KOPT-K1 (cell line): ENCODE results near the gene CEP95.
"Not testable (repeated sequence)": the region's sequence is repeated elsewhere in the genome, so short reads cannot be mapped to it uniquely, and the experiment has no call there.

ENCODE experiments used
- H3K27ac ChIP-seq: fragments of 200-600 bp; sonication (generic); 2 replicates; pipeline ENCODE4 v1.5.1; 2016; ENCODE audit warnings: antibody characterized with exemption, mild to moderate bottlenecking, low read depth, low read length; ENCODE audit not compliant: poor library complexity, severe bottlenecking
- H3K36me3 ChIP-seq: fragments of 200-600 bp; sonication (generic); 2 replicates; pipeline ENCODE4 v1.5.1; 2017; ENCODE audit warnings: antibody characterized with exemption, mild to moderate bottlenecking, low read length, moderate library complexity; ENCODE audit not compliant: insufficient read depth
- H3K9me3 ChIP-seq: fragments of 200-600 bp; sonication (generic); 2 replicates; pipeline ENCODE4 v1.5.1; 2017; ENCODE audit warnings: antibody characterized with exemption, low read length, mild to moderate bottlenecking; ENCODE audit not compliant: insufficient read depth, poor library complexity, severe bottlenecking

Gene CEP95, protein sequence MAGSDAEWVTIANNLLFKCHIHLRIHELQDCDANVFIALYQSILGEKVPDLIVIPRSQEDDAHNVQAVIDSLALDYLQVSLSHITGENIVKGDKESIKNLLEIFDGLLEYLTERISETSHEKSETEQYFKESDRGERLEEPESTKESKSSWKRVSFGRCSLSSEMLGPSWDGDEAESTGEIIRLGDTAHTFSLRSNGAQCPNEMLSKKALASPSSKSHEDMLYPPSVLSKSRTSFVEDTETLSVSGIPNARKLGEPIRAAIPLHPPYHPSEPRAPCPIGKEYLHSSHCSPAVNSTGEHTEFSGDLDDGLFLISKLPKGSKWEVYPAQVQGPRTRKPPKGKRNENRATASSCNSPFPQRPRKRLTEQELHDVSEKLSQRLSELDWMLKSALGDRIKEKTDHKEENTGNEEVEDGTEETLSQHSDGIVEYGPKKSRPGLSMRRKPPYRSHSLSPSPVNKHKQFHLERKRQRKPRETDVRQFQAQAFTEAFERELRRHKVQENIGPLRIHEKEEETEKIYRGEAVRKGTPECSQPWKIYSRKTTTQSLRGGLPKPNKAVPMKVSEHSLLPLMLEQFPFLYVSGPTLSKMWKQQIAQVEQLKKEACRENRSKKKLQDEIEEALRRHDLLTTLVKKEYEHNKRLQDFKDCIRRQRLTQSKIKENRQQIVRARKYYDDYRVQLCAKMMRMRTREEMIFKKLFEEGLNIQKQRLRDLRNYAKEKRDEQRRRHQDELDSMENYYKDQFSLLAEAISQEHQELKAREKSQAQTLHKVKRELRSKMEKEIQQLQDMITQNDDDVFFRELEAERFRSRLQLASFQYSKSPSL

GRCh38 chr17:64506576-64507412 is at the start of gene CEP95:
Gene CEP95 (plus strand): TSS chr17:64506977. CDS start chr17:64507098, 121 bp downstream.
- Histone ChIP-seq H3K9me3 (no peaks in the 10 kb centered on the region), H3K27ac (peak within 1 kb of the TSS; percentile 100), H3K36me3 (peaks cover 73% of the 10 kb centered on the region)

- H3K36me3 ChIP-seq: no peaks in the 10 kb centered on the region
- no peak overlapping the region for H3K27ac ChIP-seq
- no peaks in the 10 kb centered on the region for H3K9me3 ChIP-seq
Observed at GRCh38 chr17:64457156-64457555, 49.6 kb upstream of the CEP95 start.

GRCh38 chr17:64458756-64459155 is 48.0 kb upstream of the CEP95 start:
- H3K9me3 ChIP-seq: no peaks in the 10 kb centered on the region
- no peaks in the 10 kb centered on the region for H3K36me3 ChIP-seq
- no peak overlapping the region for H3K27ac ChIP-seq

DNA sequence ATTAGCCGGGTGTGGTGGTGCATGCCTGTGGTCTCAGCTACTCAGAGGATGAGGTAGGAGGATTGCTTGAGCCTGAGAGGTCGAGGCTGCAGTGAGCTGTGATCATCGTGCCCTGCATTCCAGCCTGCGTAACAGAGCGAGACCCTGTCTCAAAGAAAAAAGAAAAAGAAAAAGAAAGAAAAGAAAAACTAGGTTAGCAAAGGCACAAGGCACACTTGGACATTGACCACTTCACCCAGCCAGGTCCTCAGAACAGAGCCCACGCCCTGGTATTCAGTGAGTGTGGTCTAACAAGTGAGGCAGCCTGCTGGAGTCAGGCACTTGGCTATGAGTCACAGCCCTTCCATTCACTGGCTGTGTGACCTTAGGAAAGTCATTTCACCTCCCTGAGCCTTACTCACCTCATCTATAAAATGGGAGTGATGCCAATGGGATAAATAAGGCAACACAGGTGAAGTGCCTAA is 47.5 kb upstream of the CEP95 start:
- no peak overlapping the region for H3K27ac ChIP-seq

DNA sequence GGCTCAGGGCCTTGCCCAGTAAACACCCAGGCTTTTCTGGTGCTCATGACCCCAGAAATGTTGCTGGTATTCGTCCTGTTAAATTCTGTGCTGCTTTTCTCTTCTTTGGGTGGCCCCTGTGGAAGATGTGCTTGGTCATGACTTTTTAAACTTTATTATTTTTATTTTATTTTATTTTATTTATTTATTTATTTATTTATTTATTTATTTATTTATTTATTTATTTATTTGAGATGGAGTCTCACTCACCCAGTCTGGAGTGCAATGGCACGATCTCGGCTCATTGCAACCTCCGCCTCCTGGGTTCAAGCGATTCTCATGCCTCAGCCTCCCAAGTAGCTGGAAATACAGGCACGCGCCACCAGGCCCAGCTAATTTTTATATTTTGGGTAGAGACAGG is 47.0 kb upstream of the CEP95 start:
- not testable (repeated sequence) for H3K36me3 ChIP-seq, H3K27ac ChIP-seq, H3K9me3 ChIP-seq

More for the DNA sequence above, 47.5 kb upstream of the CEP95 start:
- no peaks in the 10 kb centered on the region for H3K9me3 ChIP-seq
- H3K36me3 ChIP-seq: no peaks in the 10 kb centered on the region

- H3K9me3 ChIP-seq: no peaks in the 10 kb centered on the region
- no peak overlapping the region for H3K27ac ChIP-seq
- H3K36me3 ChIP-seq: no peaks in the 10 kb centered on the region
Observed at GRCh38 chr17:64460955-64461354, 45.8 kb upstream of the CEP95 start.

DNA sequence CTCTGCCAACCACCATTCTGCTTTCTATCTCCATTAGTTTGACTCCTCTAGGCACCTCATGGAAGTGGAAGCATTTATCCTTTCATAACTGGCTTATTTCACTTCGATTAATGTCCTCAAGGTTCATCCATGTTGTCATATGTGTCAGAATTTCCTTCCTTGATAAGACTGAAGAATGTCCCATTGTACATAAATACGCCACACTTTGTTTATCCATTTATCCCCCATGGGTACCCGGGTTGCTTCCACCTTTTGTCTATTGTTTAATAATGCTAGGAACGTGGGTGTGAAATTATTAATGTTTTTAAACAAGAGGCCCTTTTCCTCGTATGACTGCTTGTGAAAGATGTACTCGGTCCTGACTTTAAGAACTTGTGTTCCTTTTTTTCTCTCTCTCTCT is 45.0 kb upstream of the CEP95 start:
- Histone ChIP-seq H3K36me3 (no peaks in the 10 kb centered on the region), H3K27ac (no peak overlapping the region)

GRCh38 chr17:64466019-64466735 is 40.6 kb upstream of the CEP95 start:
- Histone ChIP-seq H3K9me3 (no peaks in the 10 kb centered on the region), H3K36me3 (no peaks in the 10 kb centered on the region), H3K27ac (no peak overlapping the region)

More for the DNA sequence above, 45.0 kb upstream of the CEP95 start:
- H3K9me3 ChIP-seq: no peaks in the 10 kb centered on the region

DNA sequence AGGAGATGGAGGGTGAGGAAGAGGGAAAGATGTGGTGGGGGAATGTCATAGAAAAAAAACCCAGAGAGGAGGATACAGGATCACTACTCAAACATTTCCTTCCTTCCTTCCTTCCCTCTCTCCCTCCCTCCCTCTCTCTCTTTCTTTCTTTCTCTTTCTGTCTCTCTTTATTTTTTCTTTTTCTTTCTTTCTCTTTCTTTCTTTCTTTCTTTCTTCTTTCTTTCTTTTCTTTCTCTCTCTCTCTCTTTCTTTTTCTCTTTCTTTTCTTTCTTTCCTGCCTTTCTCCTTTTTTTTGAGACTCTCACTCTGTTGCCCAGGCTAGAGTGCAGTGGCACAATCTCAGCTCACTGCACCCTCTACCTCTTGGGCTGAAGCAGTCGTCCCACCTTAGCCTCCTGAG is 39.9 kb upstream of the CEP95 start:
- H3K36me3 ChIP-seq: not testable (repeated sequence)

GRCh38 chr17:64470625-64471024 is 36.2 kb upstream of the CEP95 start:
- H3K36me3 ChIP-seq: no peaks in the 10 kb centered on the region
- no peaks in the 10 kb centered on the region for H3K9me3 ChIP-seq
- no peak overlapping the region for H3K27ac ChIP-seq

More for the DNA sequence above, 39.9 kb upstream of the CEP95 start:
- not testable (repeated sequence) for H3K9me3 ChIP-seq, H3K27ac ChIP-seq

DNA sequence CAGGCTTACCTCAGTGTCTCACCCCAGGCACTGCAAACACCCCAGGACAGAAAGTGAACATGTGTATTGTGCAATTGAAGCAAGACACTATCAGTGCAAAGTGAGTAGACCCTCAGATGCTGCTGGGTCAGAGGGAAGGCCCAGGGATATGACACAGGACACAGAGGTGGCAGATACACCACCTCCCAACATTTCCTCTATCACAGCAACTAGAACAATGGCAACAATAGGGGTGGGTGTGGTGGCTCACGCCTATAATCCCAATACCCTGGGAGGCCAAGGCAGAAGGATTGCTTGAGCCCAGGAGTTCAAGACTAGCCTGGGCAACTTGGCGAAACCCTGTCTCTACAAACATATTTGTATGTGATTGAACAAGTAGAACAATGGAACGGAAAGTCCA is 35.3 kb upstream of the CEP95 start:
- Histone ChIP-seq H3K27ac (no peak overlapping the region), H3K36me3 (peaks cover 7% of the 10 kb centered on the region; the same call in 1 of the 2 replicates), H3K9me3 (no peaks in the 10 kb centered on the region)

DNA sequence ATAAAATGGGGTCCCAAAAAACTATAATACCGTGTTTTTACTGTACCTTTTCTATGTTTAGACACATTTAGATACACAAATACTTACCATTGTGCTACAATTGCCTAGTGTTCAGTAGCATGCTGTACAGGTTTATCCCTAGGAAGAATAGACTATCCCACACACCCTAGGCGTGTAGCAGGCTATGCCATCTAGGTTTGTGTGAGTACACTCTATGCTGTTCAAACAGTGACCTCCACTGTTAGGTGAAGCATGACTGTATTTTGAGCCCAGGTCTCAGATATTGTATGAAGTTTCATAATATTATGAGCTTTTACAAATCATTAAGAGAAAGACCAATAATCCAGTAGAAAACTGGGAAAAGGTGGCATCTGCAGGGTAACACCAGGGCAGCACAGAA is 34.2 kb upstream of the CEP95 start:
- H3K36me3 ChIP-seq: peaks cover 17% of the 10 kb centered on the region
- H3K27ac ChIP-seq: no peak overlapping the region
- no peaks in the 10 kb centered on the region for H3K9me3 ChIP-seq

- peaks cover 69% of the 10 kb centered on the region for H3K36me3 ChIP-seq
- no peaks in the 10 kb centered on the region for H3K9me3 ChIP-seq
- H3K27ac ChIP-seq: no peak overlapping the region
Observed at GRCh38 chr17:64477849-64478248, 28.9 kb upstream of the CEP95 start.

DNA sequence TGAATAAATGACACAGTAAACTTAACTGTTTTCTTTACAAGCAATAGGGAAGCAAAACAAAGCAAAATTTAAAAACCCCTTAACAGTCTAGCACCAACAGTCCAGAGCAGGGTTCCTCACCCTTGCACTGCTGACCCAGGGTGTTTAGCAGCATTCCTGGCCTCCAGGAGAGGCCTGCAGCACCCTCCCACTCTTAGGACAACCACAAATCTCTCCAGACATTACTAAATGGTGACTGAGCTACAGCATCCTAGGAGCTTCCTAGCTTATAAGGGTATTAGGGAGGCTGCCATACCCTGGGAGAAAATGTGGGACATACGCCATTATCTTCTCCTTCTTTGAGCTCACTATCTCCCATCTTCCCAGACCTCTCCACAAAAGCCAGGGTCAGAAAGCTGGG is 25.8 kb upstream of the CEP95 start:
- no peaks in the 10 kb centered on the region for H3K9me3 ChIP-seq
- peaks cover 98% of the 10 kb centered on the region for H3K36me3 ChIP-seq
- H3K27ac ChIP-seq: no peak overlapping the region
